B cell (primary cell): ENCODE measurements around the gene SMIM14. TPM values are rescaled to one million over a fixed set of nuclear protein-coding genes. Genes with fewer than 3 reads are reported as not detected.
A peak's percentile ranks its signal among the peaks of the same experiment; 100 is the strongest.

Source experiments
- ATAC-seq: fragments of 200-7000 bp; cut with Tn5 transposase; one replicate; pipeline ENCODE4 v1.10.0; 2021; ENCODE audit warnings: low read depth, mild to moderate bottlenecking, moderate number of reproducible peaks, moderate library complexity
- CTCF ChIA-PET: fragments of 350-600 bp; sonication (Branson Sonifier 250); formaldehyde crosslinking; loops from one replicate; lab custom pipeline; 2021; ENCODE audit warnings: antibody characterized with exemption, inconsistent platforms; lab: Charles Lee
- POLR2A ChIA-PET: fragments of 350-600 bp; sonication (Branson Sonifier 250); formaldehyde crosslinking; loops from one replicate; lab custom pipeline; 2021; ENCODE audit warnings: antibody characterized with exemption; lab: Charles Lee
- DNase-seq: peaks from one replicate; pipeline ENCODE4 v3.0.0; 2013
- H2AFZ ChIP-seq: 2 replicates; pipeline ENCODE4 v1.6.1; 2012; ENCODE audit warnings: mild to moderate bottlenecking, low read depth, low read length; ENCODE audit not compliant: insufficient read depth, poor library complexity, severe bottlenecking
- H3K27ac ChIP-seq, 2 donors: 1 replicate in 1 of 2; 2 replicates in 1 of 2; pipeline ENCODE4 v1.5.1; 2012 to 2013; ENCODE audit warnings: low read length in 2 of 2, mild to moderate bottlenecking in 2 of 2, moderate library complexity in 1 of 2
- H3K27me3 ChIP-seq, 4 experiments: fragments of 200-600 bp in 1 of 4; sonication (generic) in 1 of 4; replicated peaks in 1 of 4; 1 replicate in 2 of 4; 2 replicates in 2 of 4; pipeline versions ENCODE4 v1.6.1 to v1.7.0; 2013 to 2016; ENCODE audit warnings: low read length in 3 of 4, mild to moderate bottlenecking in 2 of 4, mixed read lengths in 1 of 4, moderate library complexity in 1 of 4; ENCODE audit not compliant: insufficient read depth in 4 of 4, control insufficient read depth in 3 of 4; ENCODE audit errors: control extremely low read depth in 1 of 4
- H3K36me3 ChIP-seq, 2 experiments: replicated peaks in 1 of 2; 1 replicate in 1 of 2; 2 replicates in 1 of 2; pipeline versions ENCODE4 v1.6.1 to v1.7.1; 2013; ENCODE audit warnings: low read length in 1 of 2; ENCODE audit not compliant: insufficient read depth in 2 of 2, control insufficient read depth in 1 of 2; ENCODE audit errors: control extremely low read depth in 1 of 2, extremely low read depth in 1 of 2
- H3K4me1 ChIP-seq, 2 donors: fragments of 200-600 bp in 1 of 2; sonication (generic) in 1 of 2; 1 replicate in 1 of 2; 2 replicates in 1 of 2; pipeline versions ENCODE4 v1.5.1 to v1.6.1; 2013 to 2017; ENCODE audit warnings: low read length in 2 of 2; ENCODE audit not compliant: control insufficient read depth in 2 of 2, insufficient read depth in 2 of 2
- H3K4me2 ChIP-seq: replicated peaks from 2 replicates; pipeline ENCODE3; 2012; ENCODE audit warnings: mild to moderate bottlenecking, low read depth, low read length; ENCODE audit not compliant: poor library complexity, severe bottlenecking
- H3K4me3 ChIP-seq, 5 experiments: fragments of 200-600 bp in 1 of 5; sonication (generic) in 1 of 5; 1 replicate in 3 of 5; 2 replicates in 2 of 5; pipeline versions ENCODE4 v1.5.1 to v1.7.0; 2011 to 2016; ENCODE audit warnings: low read length in 4 of 5, mild to moderate bottlenecking in 4 of 5, low read depth in 2 of 5, control low read depth in 1 of 5, moderate library complexity in 1 of 5; ENCODE audit not compliant: insufficient read depth in 1 of 5; ENCODE audit errors: control extremely low read depth in 1 of 5, extremely low read depth in 1 of 5
- H3K79me2 ChIP-seq: fragments of 200-600 bp; sonication (generic); one replicate; pipeline ENCODE4 v1.6.0; 2016; ENCODE audit warnings: low read length; ENCODE audit not compliant: control insufficient read depth, insufficient read depth
- H3K9ac ChIP-seq: fragments of 200-600 bp; sonication (generic); 2 replicates; pipeline ENCODE4 v1.6.1; 2017; ENCODE audit warnings: mild to moderate bottlenecking, low read length, moderate library complexity
- H3K9me3 ChIP-seq, 3 donors: one replicate each; pipeline versions ENCODE4 v1.6.1 to v1.7.1; 2013; ENCODE audit warnings: low read length in 2 of 3; ENCODE audit not compliant: control insufficient read depth in 2 of 3, insufficient read depth in 1 of 3; ENCODE audit errors: control extremely low read depth in 1 of 3
- H4K20me1 ChIP-seq: 2 replicates; pipeline ENCODE4 v1.6.0; 2012; ENCODE audit warnings: mild to moderate bottlenecking, low read length; ENCODE audit not compliant: insufficient read depth, control insufficient read depth, poor library complexity, severe bottlenecking
- H3K27ac Mint-ChIP-seq: one replicate; pipeline ENCODE4 v1.8.0; 2021; ENCODE audit warnings: mixed read lengths
- H3K27me3 Mint-ChIP-seq: one replicate; pipeline ENCODE4 v1.8.0; 2021; ENCODE audit warnings: mixed read lengths
- H3K4me1 Mint-ChIP-seq: one replicate; pipeline ENCODE4 v1.8.0; 2021; ENCODE audit warnings: mixed read lengths
- H3K4me3 Mint-ChIP-seq: one replicate; pipeline ENCODE4 v1.8.0; 2021; ENCODE audit warnings: mixed read lengths
- H3K9me3 Mint-ChIP-seq: one replicate; pipeline ENCODE4 v1.8.0; 2022; ENCODE audit warnings: mixed read lengths; ENCODE audit not compliant: insufficient read depth
- EZH2 ChIP-seq: IDR thresholded peaks from 2 replicates; pipeline ENCODE4 v1.6.1; 2012; ENCODE audit warnings: borderline replicate concordance, low read depth, mild to moderate bottlenecking, moderate library complexity, low read length; ENCODE audit not compliant: insufficient read depth, poor library complexity, severe bottlenecking
- WGBS: methylation state at CpG from one replicate; pipeline ENCODE4 v1.1.5; 2013; ENCODE audit warnings: missing lambda C conversion rate; ENCODE audit not compliant: insufficient coverage; 5-methylcytosine and 5-hydroxymethylcytosine counted together
- intact Hi-C: fragments of 100-400 bp; cut with micrococcal nuclease; formaldehyde crosslinking; loops from one replicate; pipeline ENCODE4 v1.10.0; 2022
- polyA minus RNA-seq: library from RNA; depleted of rRNA, polyadenylated mRNA; stranded (reverse); fragments of >200 nt; gene quantifications from 2 replicates; pipeline ENCODE4 v1.2.3, GENCODE V29; 2012
- polyA plus RNA-seq: library from polyadenylated mRNA; depleted of rRNA; stranded (reverse); fragments of >200 nt; gene quantifications from 2 replicates; pipeline ENCODE4 v1.2.3, GENCODE V29; 2012
- total RNA-seq, 2 donors: library from RNA; stranded (reverse); fragments of 120-200 nt in 1 of 2; gene quantifications; 1 replicate in 1 of 2; 2 replicates in 1 of 2; pipeline versions ENCODE4 v1.2.3 to v1.2.4, GENCODE V29; 2013 to 2022
- TF ChIP-seq, protein P1 (sequence below): fragments of 200-600 bp; IDR thresholded peaks from one replicate; pipeline ENCODE4 v1.8.0; 2022; ENCODE audit warnings: antibody characterized with exemption, mild to moderate bottlenecking

Gene SMIM14
- 43.5 and 56.0 TPM in 2 replicates for total RNA-seq
- 113 TPM for total RNA-seq (2013)
- polyA plus RNA-seq = 33.4 and 38.9 TPM in 2 replicates
- polyA minus RNA-seq = 58.6 and 66.4 TPM in 2 replicates

GRCh38 chr4:39638354-39639239 is at the start of gene SMIM14:
Gene SMIM14 (minus strand): TSS chr4:39638865. CDS start chr4:39605145, 33,720 bp downstream.
- Histone ChIP-seq H3K79me2 (peaks cover 64% of the 10 kb centered on the region), H3K9ac (peak within 1 kb of the TSS; percentile 83), H3K36me3 (peaks cover 3 to 10% of the 10 kb centered on the region in 2 experiments), H4K20me1 (no peaks in the 10 kb centered on the region), H3K27ac (peak within 1 kb of the TSS; percentile 87 to 92), H2AFZ (peak within 1 kb of the TSS; percentile 80), H3K4me3 (peak within 1 kb of the TSS; percentile 79 to 98 (median 93)), H3K9me3 (no peaks in the 10 kb centered on the region), H3K4me1 (peaks cover 39% of the 10 kb centered on the region in 2 donors), H3K4me2 (peak within 1 kb of the TSS; percentile 77), H3K27me3 (no peaks in the 10 kb centered on the region)
- DNase-seq (peak; percentile 93), ATAC-seq (peak; percentile 80)
- H3K4me3 Mint-ChIP-seq = peak within 1 kb of the TSS; percentile 91
- ChIA-PET POLR2A (interaction anchor here (0.5 to 3.1 kb wide), 17 partner anchors 9 to 417 kb away, joined by 3 to 26 read pairs (median 5); partner anchors contain the start of genes N4BP2, UBE2K and UGDH), CTCF (interaction anchor here (0.9 to 5.5 kb wide), 15 partner anchors 12 to 340 kb away, joined by 3 to 40 read pairs (median 5); partner anchors contain the start of genes UBE2K and UGDH)
- H3K27ac Mint-ChIP-seq = peak within 1 kb of the TSS; percentile 91
- H3K4me1 Mint-ChIP-seq = peaks cover 56% of the 10 kb centered on the region
- WGBS = under 1% methylated on average over 72 of the region's 75 CpGs
- intact Hi-C loops = loop anchor here (1.0 to 10.0 kb wide), 13 partner anchors 18 to 876 kb away; partner anchors contain the start of genes LIAS, N4BP2, PDS5A and RFC1
- H3K27me3 Mint-ChIP-seq = no peaks in the 10 kb centered on the region
- H3K9me3 Mint-ChIP-seq = no peaks in the 10 kb centered on the region
- no peak for TF ChIP-seq EZH2
- TF ChIP-seq, protein P1, sequence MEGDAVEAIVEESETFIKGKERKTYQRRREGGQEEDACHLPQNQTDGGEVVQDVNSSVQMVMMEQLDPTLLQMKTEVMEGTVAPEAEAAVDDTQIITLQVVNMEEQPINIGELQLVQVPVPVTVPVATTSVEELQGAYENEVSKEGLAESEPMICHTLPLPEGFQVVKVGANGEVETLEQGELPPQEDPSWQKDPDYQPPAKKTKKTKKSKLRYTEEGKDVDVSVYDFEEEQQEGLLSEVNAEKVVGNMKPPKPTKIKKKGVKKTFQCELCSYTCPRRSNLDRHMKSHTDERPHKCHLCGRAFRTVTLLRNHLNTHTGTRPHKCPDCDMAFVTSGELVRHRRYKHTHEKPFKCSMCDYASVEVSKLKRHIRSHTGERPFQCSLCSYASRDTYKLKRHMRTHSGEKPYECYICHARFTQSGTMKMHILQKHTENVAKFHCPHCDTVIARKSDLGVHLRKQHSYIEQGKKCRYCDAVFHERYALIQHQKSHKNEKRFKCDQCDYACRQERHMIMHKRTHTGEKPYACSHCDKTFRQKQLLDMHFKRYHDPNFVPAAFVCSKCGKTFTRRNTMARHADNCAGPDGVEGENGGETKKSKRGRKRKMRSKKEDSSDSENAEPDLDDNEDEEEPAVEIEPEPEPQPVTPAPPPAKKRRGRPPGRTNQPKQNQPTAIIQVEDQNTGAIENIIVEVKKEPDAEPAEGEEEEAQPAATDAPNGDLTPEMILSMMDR = no peak

DNA sequence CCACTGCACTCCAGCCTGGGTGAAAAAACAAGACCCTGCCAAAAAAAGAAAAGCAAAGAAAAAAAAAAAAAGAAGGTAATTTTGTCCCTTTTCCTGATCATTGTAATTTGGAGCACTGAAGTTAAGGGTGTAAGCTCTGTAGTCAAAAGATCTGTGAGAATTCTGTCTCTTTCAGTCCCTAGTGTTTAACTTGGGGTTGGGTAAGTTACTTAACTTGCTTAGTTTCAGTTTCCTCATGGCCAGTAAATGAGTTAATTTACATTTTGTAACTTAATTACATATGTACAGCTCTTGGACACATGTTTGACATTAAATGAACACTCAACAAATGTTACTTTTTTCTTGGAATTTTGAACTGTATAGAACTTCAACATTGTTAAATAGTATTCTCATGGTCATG is 48.3 kb upstream of the SMIM14 start:
- POLR2A ChIA-PET = no interaction called here
- Histone ChIP-seq H3K27ac (no peak overlapping the region), H3K4me1 (peaks cover 8 to 16% of the 10 kb centered on the region in 2 donors), H3K4me2 (no peak overlapping the region), H2AFZ (no peak overlapping the region), H3K27me3 (no peaks in the 10 kb centered on the region), H4K20me1 (no peaks in the 10 kb centered on the region), H3K79me2 (no peaks in the 10 kb centered on the region), H3K36me3 (no peaks in the 10 kb centered on the region), H3K4me3 (no peak overlapping the region), H3K9me3 (no peaks in the 10 kb centered on the region), H3K9ac (no peak overlapping the region)
- Mint-ChIP-seq H3K9me3 (no peaks in the 10 kb centered on the region), H3K27me3 (no peaks in the 10 kb centered on the region), H3K4me1 (peaks cover 20% of the 10 kb centered on the region), H3K27ac (no peak overlapping the region), H3K4me3 (no peak overlapping the region)
- intact Hi-C loops = no loop called here
- ATAC-seq (no peak), DNase-seq (no peak)
- TF ChIP-seq, protein P1 = no peak
- no peak for TF ChIP-seq EZH2
- CTCF ChIA-PET = no interaction called here
